ENCODE measurements around the gene HELB. TPM values are rescaled to one million over a fixed set of nuclear protein-coding genes. Genes with fewer than 3 reads are reported as not detected.

HELB gene
- total RNA-seq, 1 experiment from 2014 or later = 4.1 TPM

GRCh38 chr12:66258011-66258410, 44.3 kb upstream of the HELB start:
- ChIA-PET POLR2A (ENCODE audit: low non-redundant PET) (no interaction called here), CTCF (no interaction called here)
- TF ChIP-seq CTCF (conservative IDR thresholded peaks at IDR 0.05; ENCODE audit: low read depth, low read length) (no peak), EZH2 (IDR thresholded peaks at IDR 0.05; ENCODE audit: borderline replicate concordance, low read depth, low read length, poor library complexity, severe bottlenecking) (no peak)
- BruUV-seq (replicated peaks) = no TSS peak
- no peak for DNase-seq (ENCODE audit: low spot score)
- no peaks in the 10 kb centered on the region for H3K36me3 ChIP-seq (ENCODE audit: insufficient read depth, low read length, poor library complexity, severe bottlenecking)
- H3K4me3 ChIP-seq (ENCODE audit: low read depth, low read length, poor library complexity, severe bottlenecking) = no peak overlapping the region
- no peaks in the 10 kb centered on the region for H3K9me3 ChIP-seq (ENCODE audit: low read depth, low read length, poor library complexity, severe bottlenecking)
- intact Hi-C loops (cut with micrococcal nuclease; ENCODE audit: unreplicated experiment) = no loop called here
- H3K27me3 ChIP-seq (replicated peaks; ENCODE audit: insufficient read depth, low read depth, low read length, poor library complexity) = peaks cover 35% of the 10 kb centered on the region
- H3K4me1 ChIP-seq (ENCODE audit: insufficient read depth, low read length, poor library complexity, severe bottlenecking) = no peaks in the 10 kb centered on the region
- no peak overlapping the region for H3K27ac ChIP-seq (ENCODE audit: low read depth, low read length, poor library complexity, severe bottlenecking)

- no peaks in the 10 kb centered on the region for H3K36me3 ChIP-seq (ENCODE audit: insufficient read depth, low read length, poor library complexity, severe bottlenecking)
- no TSS peak for BruUV-seq (replicated peaks)
- no peak overlapping the region for H3K4me3 ChIP-seq (ENCODE audit: low read depth, low read length, poor library complexity, severe bottlenecking)
- no peaks in the 10 kb centered on the region for H3K4me1 ChIP-seq (ENCODE audit: insufficient read depth, low read length, poor library complexity, severe bottlenecking)
- ChIA-PET POLR2A (ENCODE audit: low non-redundant PET) (no interaction called here), CTCF (no interaction called here)
- TF ChIP-seq CTCF (conservative IDR thresholded peaks at IDR 0.05; ENCODE audit: low read depth, low read length) (no peak), EZH2 (IDR thresholded peaks at IDR 0.05; ENCODE audit: borderline replicate concordance, low read depth, low read length, poor library complexity, severe bottlenecking) (no peak)
- no peak overlapping the region for H3K27ac ChIP-seq (ENCODE audit: low read depth, low read length, poor library complexity, severe bottlenecking)
- no peak for DNase-seq (ENCODE audit: low spot score)
- H3K27me3 ChIP-seq (replicated peaks; ENCODE audit: insufficient read depth, low read depth, low read length, poor library complexity) = peaks cover 11% of the 10 kb centered on the region
- intact Hi-C loops (cut with micrococcal nuclease; ENCODE audit: unreplicated experiment) = no loop called here
- H3K9me3 ChIP-seq (ENCODE audit: low read depth, low read length, poor library complexity, severe bottlenecking) = no peaks in the 10 kb centered on the region
These were observed 39.6 kb upstream of the HELB start for GRCh38 chr12:66262737-66263136.

- ChIA-PET POLR2A (ENCODE audit: low non-redundant PET) (no interaction called here), CTCF (no interaction called here)
- intact Hi-C loops (cut with micrococcal nuclease; ENCODE audit: unreplicated experiment) = loop anchor here (2.0 to 5.0 kb wide), 2 partner anchors 140 to 424 kb away; no protein-coding TSS in a partner anchor
- Histone ChIP-seq H3K9me3 (ENCODE audit: low read depth, low read length, poor library complexity, severe bottlenecking) (no peaks in the 10 kb centered on the region), H3K4me1 (ENCODE audit: insufficient read depth, low read length, poor library complexity, severe bottlenecking) (no peaks in the 10 kb centered on the region), H3K4me3 (ENCODE audit: low read depth, low read length, poor library complexity, severe bottlenecking) (no peak overlapping the region), H3K27ac (ENCODE audit: low read depth, low read length, poor library complexity, severe bottlenecking) (no peak overlapping the region), H3K36me3 (ENCODE audit: insufficient read depth, low read length, poor library complexity, severe bottlenecking) (no peaks in the 10 kb centered on the region), H3K27me3 (replicated peaks; ENCODE audit: insufficient read depth, low read depth, low read length, poor library complexity) (peaks cover under 1% of the 10 kb centered on the region)
- TF ChIP-seq EZH2 (IDR thresholded peaks at IDR 0.05; ENCODE audit: borderline replicate concordance, low read depth, low read length, poor library complexity, severe bottlenecking) (no peak), CTCF (conservative IDR thresholded peaks at IDR 0.05; ENCODE audit: low read depth, low read length) (no peak)
- no TSS peak for BruUV-seq (replicated peaks)
- DNase-seq (ENCODE audit: low spot score) = no peak
These were observed 33.7 kb upstream of the HELB start for GRCh38 chr12:66268562-66268961.

Data from A673 (cell line).